ENCODE measurements around the gene CSTPP1.
"Not testable (repeated sequence)": the region's sequence is repeated elsewhere in the genome, so short reads cannot be mapped to it uniquely, and the experiment has no call there.

CSTPP1 gene

DNA sequence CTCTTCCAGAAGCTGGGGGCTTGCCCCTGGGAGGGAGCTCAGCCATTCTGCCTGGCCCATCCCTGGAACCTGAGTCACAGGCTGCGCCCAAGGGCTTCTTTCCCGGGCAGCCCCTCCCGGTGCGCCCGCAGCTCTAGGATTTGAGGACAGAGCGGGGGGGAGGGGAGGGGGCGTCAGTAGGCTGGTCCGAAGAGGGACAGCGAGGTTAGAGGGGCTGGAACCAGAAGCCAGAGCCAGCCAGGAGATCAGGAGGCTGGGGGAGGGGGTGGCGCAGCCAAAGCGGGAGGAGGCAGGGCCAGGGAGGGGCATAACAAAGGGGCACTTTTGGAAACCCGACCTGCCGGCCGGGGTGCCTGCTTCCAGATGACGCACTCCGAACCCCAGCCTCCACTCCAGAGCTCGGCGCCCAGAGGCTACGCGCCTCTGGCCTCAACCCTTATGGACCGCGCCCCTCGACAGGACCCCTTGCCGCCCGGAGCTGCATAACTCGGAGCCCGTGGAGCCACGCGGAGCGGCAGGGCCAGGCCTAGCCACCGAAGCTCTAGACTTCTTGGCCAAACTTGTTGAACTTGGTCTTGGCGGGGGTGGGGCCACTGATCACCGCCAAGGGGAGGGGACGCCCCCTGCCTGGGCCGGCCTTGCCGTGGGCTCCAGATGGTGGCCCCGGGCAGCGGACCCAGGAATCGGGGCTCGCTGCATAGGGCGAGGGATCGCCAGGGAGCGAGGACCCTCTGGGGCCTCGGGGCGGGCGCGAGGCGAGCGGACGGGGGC is 248.9 kb downstream of the CSTPP1 start:
- no peak for DNase-seq

GRCh38 chr11:47186076-47186699 is 249.6 kb downstream of the CSTPP1 start, which contains the start of gene PACSIN3:
TSS of gene PACSIN3 (minus strand) at chr11:47186434. CDS start at chr11:47182727, 3,707 bp downstream.
- DNase-seq, result no peak

GRCh38 chr11:47186700-47187695 is 250.4 kb downstream of the CSTPP1 start:
- no peak for DNase-seq

GRCh38 chr11:47187723-47188122 is 251.2 kb downstream of the CSTPP1 start:
- DNase-seq, result no peak

GRCh38 chr11:47188259-47188658 is 251.7 kb downstream of the CSTPP1 start:
- no peak for DNase-seq

DNA sequence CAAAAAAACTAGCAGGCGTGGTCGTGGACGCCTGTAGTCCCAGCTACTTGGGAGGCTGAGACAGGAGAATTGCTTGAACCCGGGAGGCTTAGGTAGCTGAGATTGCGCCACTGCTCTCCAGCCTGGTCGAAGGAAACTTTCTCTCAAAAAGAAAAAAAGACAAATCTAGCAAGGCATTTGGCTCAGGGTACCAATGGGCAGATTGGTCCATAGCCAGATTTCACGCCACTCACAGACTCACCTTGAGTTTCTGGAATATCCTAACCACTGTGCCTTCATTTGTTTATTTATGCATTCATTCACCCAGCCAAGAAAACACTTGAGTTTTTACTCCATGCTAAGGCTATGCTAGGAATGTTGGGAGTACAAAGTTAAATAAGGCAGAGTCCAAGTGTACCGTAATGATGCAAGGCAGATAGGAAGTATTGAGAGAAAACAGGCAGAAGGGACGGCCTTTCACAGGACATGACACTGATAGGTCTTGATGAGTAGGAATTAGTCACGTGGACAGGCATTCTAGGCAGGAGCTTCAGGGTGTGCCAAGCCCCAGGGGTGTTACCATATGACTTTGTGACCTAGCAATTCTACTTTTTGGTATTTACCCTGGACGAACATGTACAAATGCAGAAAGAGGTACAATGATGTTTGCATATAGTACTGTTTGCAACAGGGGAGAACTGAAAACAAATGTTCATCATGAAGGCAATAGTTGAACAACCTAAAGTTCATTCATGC is 252.7 kb downstream of the CSTPP1 start:
- no peak for DNase-seq

- not testable (repeated sequence) for DNase-seq
Observed at GRCh38 chr11:47191137-47191536, 254.6 kb downstream of the CSTPP1 start.

DNA sequence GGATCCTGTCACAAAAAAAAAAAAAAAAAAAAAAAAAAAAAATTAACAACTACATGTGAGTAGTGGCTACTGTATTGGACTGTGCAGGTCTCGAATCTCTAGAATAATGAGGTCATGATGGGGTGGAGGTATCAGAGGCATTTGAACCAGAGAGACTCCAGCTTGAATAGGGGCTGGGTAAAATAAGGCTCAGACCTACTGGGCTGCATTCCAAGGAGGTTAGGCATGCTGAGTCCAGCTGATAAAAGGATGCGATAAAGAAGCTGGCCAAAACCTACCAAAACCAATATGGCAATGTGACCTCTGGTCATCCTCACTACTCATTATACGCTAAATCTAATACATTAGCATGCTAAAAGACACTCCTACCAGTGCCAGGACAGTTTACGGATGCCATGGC is 255.6 kb downstream of the CSTPP1 start:
- DNase-seq, result no peak

GRCh38 chr11:47198161-47198560 is 261.6 kb downstream of the CSTPP1 start:
- not testable (repeated sequence) for DNase-seq

- no peak for DNase-seq
Observed at GRCh38 chr11:47201015-47201414, 264.5 kb downstream of the CSTPP1 start.

- DNase-seq, result no peak
Observed at GRCh38 chr11:47202576-47202975, 266.0 kb downstream of the CSTPP1 start.

DNA sequence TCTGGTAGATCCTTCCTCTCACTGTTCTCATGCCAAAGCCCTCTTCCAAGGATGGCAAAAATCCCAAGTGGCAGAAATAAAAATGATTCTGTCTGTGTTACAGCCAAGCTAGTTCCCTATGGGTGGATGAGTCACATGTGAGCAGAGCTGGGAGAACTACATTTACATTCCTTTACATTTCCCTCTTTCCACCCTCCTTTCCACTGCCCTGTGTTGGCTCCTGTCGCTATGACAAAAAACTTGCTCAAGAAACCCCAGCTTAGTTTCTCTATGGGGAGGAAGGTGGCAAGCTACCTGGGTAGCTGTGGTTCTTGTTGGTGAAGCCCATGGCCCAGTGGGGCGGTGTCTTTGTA is 268.1 kb downstream of the CSTPP1 start:
- DNase-seq, result no peak

- DNase-seq, result not testable (repeated sequence)
Observed at GRCh38 chr11:47206577-47206976, 270.0 kb downstream of the CSTPP1 start.

DNA sequence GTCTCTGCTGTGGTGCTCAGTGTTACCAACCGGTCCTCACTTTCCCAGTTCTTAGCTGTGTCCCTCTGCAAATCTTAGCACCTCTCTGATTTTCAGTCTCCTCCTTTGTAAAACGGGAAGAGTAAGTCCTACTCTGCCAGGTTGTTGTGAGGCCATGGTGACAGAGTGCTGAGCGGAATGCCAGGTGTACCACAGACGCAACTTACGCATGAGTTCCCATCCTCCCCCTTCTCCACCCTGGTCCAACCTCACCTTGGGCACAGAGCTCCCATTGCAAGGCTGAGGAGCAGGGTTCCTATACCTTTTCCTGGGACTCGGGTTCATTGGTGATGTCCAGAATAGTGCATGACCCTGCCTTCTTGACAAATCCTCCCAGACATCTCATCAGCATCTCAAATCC is 270.9 kb downstream of the CSTPP1 start:
- DNase-seq, result no peak

GRCh38 chr11:47208008-47208552 is 271.5 kb downstream of the CSTPP1 start:
- DNase-seq, result not testable (repeated sequence)

GRCh38 chr11:47208628-47209027 is 272.1 kb downstream of the CSTPP1 start:
- no peak for DNase-seq
